HG02678 (cell line): Measurements from ENCODE around the gene ZNF576.
"Not testable (repeated sequence)": the region's sequence is repeated elsewhere in the genome, so short reads cannot be mapped to it uniquely, and the experiment has no call there.

ENCODE experiments used
- ATAC-seq: cut with Tn5 transposase; IDR thresholded peaks from one replicate; pipeline ENCODE4 v1.9.1; 2021; ENCODE audit warnings: mild to moderate bottlenecking, moderate library complexity; ENCODE audit not compliant: unreplicated experiment

Gene ZNF576

DNA sequence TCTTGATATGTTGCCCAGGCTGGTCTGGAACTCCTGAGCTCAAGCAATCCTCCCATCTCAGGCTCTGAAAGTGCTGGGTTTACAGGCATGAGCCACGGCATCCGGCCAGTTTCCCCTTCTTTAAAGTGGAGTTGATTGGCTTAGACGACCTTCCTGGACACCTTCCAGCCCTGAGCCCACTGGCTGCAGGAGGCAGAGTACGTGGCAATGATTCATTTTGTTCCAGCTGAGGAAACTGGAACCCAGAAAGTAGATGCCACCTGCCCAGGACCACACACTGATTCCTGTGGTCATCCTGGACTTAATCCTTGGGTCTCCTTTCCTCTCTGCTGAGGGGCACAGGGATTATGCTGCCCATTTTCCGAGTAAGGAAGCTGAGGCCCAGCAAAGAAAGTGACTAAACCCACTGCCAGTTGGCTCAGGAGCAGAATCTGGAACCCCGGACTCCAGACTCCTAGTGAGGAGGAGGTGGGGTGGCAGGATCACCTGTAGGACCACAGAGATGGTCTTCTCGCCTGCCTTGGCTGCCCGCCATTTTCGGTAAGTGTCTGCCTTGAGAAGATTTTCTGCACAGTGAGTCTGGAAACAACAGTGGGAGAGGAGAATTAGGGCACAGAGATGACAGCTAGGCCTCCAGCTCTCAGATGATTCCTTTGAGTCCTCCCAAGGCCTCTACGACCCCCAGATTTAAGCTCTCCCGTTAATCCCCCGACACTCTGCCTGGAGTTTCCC is 21.8 kb upstream of the ZNF576 start:
- ATAC-seq: no peak

GRCh38 chr19:43575156-43575950 is 21.0 kb upstream of the ZNF576 start, which contains the start of the genes PINLYP and XRCC1:
PINLYP (plus strand) TSS chr19:43575801; CDS start chr19:43577192, 1,391 bp downstream.
XRCC1 (minus strand) TSS chr19:43575527; CDS start chr19:43575458, 69 bp downstream.
- ATAC-seq: peak; percentile 95

DNA sequence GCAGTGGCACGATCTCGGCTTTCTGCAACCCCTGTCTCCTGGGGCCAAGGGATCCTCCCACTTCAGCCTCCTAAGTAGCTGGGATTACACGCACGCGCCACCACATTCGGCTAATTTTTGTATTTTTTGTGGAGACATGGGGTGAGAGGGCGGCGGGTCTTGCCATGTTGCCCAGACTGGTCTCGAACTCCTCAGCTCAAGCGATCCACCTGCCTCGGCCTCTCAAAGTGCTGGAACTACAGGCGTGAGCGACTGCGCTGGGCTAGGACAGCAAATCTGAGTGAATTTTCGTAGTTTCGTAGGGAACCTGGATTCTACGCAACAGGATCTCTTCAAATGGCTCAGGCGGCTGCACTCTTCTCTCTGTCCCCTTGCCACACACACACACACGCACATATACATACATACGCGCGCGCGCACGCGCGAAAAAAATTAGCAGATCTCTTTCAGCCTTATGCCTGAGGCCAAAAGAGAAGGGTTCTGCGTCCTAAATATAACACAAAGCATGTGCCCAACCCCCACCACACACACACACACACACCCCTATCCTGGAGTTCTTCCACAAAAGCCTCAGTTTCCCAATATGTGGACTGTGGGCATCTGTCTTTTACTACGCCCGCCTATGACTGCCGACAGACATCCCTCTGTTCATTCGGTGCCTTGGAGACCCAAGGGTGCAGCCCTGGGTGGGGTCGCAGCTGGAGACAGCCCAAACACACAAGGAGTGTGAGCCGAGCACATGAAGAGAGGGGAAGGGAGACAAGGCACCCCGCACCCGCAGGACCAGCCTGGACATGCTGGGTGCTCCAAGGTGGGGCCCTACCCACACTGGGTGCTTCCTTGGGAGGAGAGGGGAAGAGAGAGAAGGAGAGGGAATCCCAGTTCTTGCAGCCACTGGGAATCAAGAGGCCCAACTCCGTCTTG is 20.2 kb upstream of the ZNF576 start:
- ATAC-seq: no peak

DNA sequence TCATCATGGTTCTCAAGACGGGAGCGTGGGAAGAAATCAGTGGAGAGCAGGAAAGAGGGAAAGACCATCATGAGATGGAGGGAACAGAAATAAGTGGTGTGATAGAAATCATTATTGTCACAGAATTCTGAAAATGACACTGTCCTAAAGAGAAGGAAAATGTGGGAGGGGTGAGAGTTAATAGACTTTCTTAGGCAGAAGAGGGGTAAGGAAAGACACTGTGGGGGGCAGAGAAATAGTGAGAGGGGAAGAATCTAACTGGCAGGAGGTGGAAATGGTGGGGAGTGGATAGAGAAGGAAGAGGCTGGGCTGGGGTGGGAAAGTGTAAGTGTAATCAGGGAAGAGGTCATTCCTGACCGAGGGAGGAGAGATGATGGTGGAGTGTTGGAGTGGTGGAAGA is 17.6 kb upstream of the ZNF576 start:
- ATAC-seq: no peak

DNA sequence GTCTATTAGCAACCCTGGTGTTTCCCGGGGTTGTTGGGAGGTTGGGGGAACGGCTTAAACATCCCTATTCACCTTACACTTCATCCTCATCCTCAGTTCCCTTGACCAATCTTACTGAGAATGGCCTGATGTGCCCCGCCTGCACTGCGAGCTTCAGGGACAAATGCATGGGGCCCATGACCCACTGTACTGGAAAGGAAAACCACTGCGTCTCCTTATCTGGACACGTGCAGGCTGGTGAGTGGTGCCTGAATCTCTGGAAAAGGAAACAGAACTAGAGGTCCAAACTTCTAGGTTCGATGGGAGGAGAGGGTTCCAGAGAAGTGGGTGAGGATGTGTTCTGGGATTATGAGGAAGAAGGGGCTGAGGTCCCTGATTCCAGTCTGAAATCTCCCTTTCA is 14.9 kb upstream of the ZNF576 start:
- no peak for ATAC-seq

DNA sequence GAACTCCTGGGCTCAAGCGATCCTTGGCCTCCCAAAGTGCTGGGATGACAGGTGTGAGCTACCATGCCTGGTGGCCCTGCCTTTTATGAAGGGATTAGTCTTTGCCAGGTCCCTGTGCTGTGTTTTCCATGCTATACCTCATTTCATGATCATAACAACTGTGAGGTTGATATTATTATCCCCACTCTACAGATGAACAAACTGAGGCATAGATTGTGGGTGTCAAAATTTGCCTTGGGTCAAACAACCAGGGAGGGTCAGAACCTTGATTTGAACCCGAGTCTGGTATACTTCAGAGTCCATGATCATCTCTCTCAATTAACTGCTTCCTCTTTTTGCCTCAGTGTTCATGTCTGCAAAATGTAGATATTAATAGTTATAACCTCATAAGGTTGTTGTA is 13.9 kb upstream of the ZNF576 start:
- ATAC-seq: no peak

DNA sequence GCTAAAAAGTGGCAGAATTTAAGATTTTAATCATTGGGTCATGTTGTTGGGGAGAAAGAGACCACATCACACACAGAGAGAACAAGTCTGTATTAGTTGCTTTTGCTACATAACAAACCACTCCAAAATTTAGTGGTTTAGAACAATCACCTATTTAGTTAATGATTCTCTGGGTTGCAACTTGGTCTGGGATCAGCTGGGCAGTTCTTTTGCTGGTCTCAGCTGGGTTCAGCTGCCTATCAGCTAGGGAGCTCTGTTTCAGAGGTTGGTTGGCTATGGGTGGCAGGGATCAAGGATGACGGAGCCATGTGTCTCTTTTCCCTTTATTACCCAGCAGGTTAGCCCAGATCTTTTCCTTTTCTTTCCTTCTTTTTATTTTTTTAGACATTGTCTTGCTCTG is 11.9 kb upstream of the ZNF576 start:
- ATAC-seq: no peak

GRCh38 chr19:43586346-43586745 is 10.0 kb upstream of the ZNF576 start:
- ATAC-seq: no peak

- not testable (repeated sequence) for ATAC-seq
These were observed 9.4 kb upstream of the ZNF576 start for GRCh38 chr19:43587029-43587428.

GRCh38 chr19:43589277-43589676 is 7.1 kb upstream of the ZNF576 start:
- ATAC-seq: no peak

GRCh38 chr19:43589678-43590077 is 6.7 kb upstream of the ZNF576 start:
- no peak for ATAC-seq

DNA sequence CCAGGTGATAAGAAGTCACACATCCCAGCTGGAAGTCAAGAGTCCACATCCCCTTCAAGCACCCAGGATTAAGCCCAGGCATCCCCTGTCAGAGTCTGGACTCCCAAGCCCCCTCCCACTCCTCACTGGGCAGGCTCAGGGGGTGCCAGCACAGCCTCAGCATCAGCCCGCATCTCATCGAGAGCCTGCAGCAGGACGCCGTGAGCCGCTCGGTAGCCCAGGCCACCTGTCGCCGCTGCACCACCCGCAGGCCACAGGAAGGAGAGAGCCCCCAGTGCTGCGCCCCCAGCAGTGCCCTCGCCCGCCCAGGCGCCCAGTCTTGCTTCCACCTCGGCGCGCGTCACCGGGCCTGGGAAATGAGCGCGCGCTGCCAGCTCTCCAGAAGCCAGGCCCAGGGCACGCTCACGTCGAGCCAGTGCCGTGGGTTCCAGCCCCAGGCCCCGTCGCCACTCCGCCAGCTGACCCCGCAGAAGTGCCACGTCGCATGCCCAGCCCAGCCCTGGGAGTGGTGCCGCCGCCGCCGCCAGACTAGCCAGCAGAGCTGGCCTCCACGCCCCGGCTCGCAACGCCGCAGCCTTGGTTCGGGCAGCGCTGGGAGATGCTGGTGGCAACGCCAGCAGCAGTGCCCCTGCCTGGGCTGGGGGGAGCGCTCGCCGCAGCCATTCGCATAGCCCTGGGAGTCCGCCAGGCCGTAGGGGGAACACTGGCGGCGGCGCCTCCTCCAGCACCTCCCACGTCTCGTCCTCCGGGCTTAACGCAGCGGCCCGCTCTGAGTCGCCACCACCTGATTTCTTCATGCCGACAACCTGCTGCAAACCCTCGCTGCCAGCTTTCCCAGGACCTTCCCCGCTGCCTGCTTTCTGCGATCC is 4.3 kb upstream of the ZNF576 start:
- no peak for ATAC-seq

GRCh38 chr19:43592800-43593350 is 3.5 kb upstream of the ZNF576 start:
- ATAC-seq: no peak

GRCh38 chr19:43594081-43594697 is 2.2 kb upstream of the ZNF576 start:
- no peak for ATAC-seq

GRCh38 chr19:43594710-43595604 is 1.4 kb upstream of the ZNF576 start:
- no peak for ATAC-seq

DNA sequence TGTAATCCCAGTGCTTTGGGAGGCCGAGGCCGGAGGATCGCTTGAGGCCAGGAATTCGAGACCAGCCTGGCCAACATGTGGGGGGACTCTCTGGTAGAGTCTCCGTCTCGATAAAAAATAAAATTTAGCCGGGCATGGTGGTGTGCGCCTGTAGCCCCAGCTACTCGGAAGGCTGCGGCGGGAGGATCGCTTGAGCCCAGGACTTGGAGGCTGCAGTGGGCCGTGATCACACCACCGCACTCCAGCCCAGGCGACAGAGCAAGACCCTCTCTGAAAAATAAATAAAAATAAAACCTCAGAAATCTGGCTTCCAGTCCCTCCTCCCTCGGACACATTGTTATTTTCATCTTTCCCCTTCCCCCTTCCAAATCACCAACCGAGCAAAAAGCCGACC is 793 bp upstream of the ZNF576 start:
- ATAC-seq: peak; percentile 1

DNA sequence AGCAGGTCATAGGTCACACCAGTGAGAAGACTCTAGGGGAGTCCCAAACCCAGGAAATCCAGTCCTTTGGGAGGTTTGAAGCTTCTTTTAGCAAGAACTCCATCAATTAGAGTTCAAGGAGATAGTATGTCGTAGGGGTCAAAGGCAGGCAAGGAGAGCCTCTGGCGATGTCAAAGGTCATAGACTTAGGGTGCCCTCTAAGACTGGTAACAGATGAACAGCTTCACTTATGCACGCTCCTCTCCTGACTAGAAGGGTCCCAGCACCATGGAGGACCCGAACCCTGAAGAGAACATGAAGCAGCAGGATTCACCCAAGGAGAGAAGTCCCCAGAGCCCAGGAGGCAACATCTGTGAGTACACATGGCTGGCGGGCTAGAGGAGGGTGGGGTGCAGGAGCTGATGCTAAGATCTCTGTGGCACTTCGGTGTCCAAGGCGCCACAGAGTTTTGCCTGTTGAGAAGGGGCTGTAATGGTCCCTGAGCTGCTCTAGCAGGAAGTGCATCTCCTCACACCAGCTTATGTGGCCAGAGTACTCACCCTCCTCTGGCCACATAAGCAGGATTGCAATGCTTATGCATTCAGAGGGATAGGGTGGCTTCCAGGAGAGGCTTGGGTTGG is 557 bp downstream of the ZNF576 start:
- no peak for ATAC-seq

DNA sequence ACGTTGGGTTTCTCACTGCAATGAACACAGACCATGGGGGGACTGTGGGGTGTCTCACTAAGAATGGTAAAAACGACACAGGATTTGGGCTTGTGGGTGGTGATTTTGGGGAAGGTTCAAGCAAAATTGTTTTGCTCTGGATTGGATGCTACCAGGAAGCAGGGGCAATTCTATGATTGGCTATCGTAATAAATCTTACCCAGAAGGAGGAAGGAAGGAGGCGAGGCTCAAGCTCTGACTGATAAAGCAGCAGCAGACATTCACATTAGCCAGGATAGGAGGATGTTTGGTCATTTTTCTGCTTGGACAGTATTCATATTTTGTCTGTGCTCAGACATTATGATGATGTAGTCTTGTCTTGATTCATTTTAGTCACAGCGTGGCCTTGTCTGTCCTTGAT is 1.5 kb downstream of the ZNF576 start:
- no peak for ATAC-seq
